ENCODE results near the gene ESRRA.
"Not testable (repeated sequence)": the region's sequence is repeated elsewhere in the genome, so short reads cannot be mapped to it uniquely, and the experiment has no call there.

Gene ESRRA

GRCh38 chr11:64292460-64293254, 12.7 kb upstream of the ESRRA start:
- DNase-seq, result peak; percentile 24

GRCh38 chr11:64294774-64295173, 10.6 kb upstream of the ESRRA start:
- no peak for DNase-seq

GRCh38 chr11:64295760-64296159, 9.6 kb upstream of the ESRRA start:
- no peak for DNase-seq

- no peak for DNase-seq
These were observed 9.1 kb upstream of the ESRRA start for GRCh38 chr11:64296236-64296635.

- peak; percentile 26 for DNase-seq
These were observed 8.3 kb upstream of the ESRRA start for GRCh38 chr11:64296830-64297698.

- no peak for DNase-seq
These were observed 7.5 kb upstream of the ESRRA start for GRCh38 chr11:64297699-64298358.

GRCh38 chr11:64298966-64299846, 6.1 kb upstream of the ESRRA start:
- DNase-seq, result peak; percentile 51

GRCh38 chr11:64299847-64300648, 5.3 kb upstream of the ESRRA start, which contains the start of gene CATSPERZ:
Gene CATSPERZ, plus strand, starts transcription at chr11:64300358. Its CDS starts 53 bp downstream, at chr11:64300411.
- DNase-seq, result no peak

GRCh38 chr11:64303109-64304031, 2.0 kb upstream of the ESRRA start:
- peak; percentile 27 for DNase-seq

- no peak for DNase-seq
These were observed 1.4 kb upstream of the ESRRA start for GRCh38 chr11:64304032-64304315.

- peak; percentile 96 for DNase-seq
These were observed 830 bp upstream of the ESRRA start for GRCh38 chr11:64304316-64305072.

- DNase-seq, result peak; percentile 64
These were observed 603 bp downstream of the ESRRA start for GRCh38 chr11:64305691-64306562.

GRCh38 chr11:64306563-64306875, 1.2 kb downstream of the ESRRA start:
- DNase-seq, result no peak

- DNase-seq, result no peak
These were observed 1.7 kb downstream of the ESRRA start for GRCh38 chr11:64306876-64307622.

GRCh38 chr11:64307795-64308194, 2.5 kb downstream of the ESRRA start:
- DNase-seq, result not testable (repeated sequence)

- DNase-seq, result no peak
These were observed 7.6 kb downstream of the ESRRA start for GRCh38 chr11:64312947-64313346.

GRCh38 chr11:64313491-64314145, 8.3 kb downstream of the ESRRA start:
- DNase-seq, result no peak
